Glutamatergic neuron (in vitro differentiated cells): Measurements from ENCODE around the gene SYNPO2L. TPM values are rescaled to one million over a fixed set of nuclear protein-coding genes. Genes with fewer than 3 reads are reported as not detected.
A peak's percentile ranks its signal among the peaks of the same experiment; 100 is the strongest.

ENCODE experiments used
- DNase-seq: peaks from one replicate; pipeline ENCODE4 v3.0.0; 2022
- H3K27ac Mint-ChIP-seq: one replicate; pipeline ENCODE4 v1.8.0; 2020; ENCODE audit warnings: mild to moderate bottlenecking, mixed read lengths, inconsistent platforms; ENCODE audit not compliant: unreplicated experiment
- H3K27me3 Mint-ChIP-seq: one replicate; pipeline ENCODE4 v1.8.0; 2020; ENCODE audit warnings: mild to moderate bottlenecking, moderate library complexity, mixed read lengths, inconsistent platforms; ENCODE audit not compliant: unreplicated experiment
- H3K36me3 Mint-ChIP-seq: one replicate; pipeline ENCODE4 v1.8.0; 2020; ENCODE audit warnings: mild to moderate bottlenecking, mixed read lengths, inconsistent platforms; ENCODE audit not compliant: unreplicated experiment
- H3K4me1 Mint-ChIP-seq: one replicate; pipeline ENCODE4 v1.8.0; 2020; ENCODE audit warnings: mild to moderate bottlenecking, low read depth, mixed read lengths, inconsistent platforms; ENCODE audit not compliant: unreplicated experiment
- H3K4me3 Mint-ChIP-seq: one replicate; pipeline ENCODE4 v1.8.0; 2020; ENCODE audit warnings: mild to moderate bottlenecking, mixed read lengths, inconsistent platforms; ENCODE audit not compliant: unreplicated experiment
- H3K9me3 Mint-ChIP-seq: one replicate; pipeline ENCODE4 v1.8.0; 2020; ENCODE audit warnings: mild to moderate bottlenecking, moderate library complexity, mixed read lengths, inconsistent platforms; ENCODE audit not compliant: unreplicated experiment
- CTCF ChIP-seq: fragments of 200-600 bp; sonication (generic); IDR thresholded peaks from one replicate; pipeline ENCODE4 v1.5.0; 2021; ENCODE audit not compliant: partially characterized antibody, unreplicated experiment
- total RNA-seq: library from RNA; stranded (reverse); fragmentation: NEBNext Ultra II Directional; extraction: Animal tissue kit (Norgen Biotek cat#: 25700); gene quantifications from one replicate; pipeline ENCODE4 v1.2.1, GENCODE V29; 2021; ENCODE audit not compliant: unreplicated experiment

SYNPO2L gene
- total RNA-seq, 1 donor from 2014 or later, result 0.42 TPM

- Mint-ChIP-seq H3K36me3 (no peaks in the 10 kb centered on the region), H3K9me3 (no peaks in the 10 kb centered on the region), H3K27ac (no peak overlapping the region), H3K4me3 (no peak overlapping the region), H3K4me1 (no peaks in the 10 kb centered on the region), H3K27me3 (peaks cover 2% of the 10 kb centered on the region)
- no peak for DNase-seq
- no peak for TF ChIP-seq CTCF
Measured at GRCh38 chr10:73629165-73629564, 26.7 kb downstream of the SYNPO2L start.

- no peaks in the 10 kb centered on the region for H3K36me3 Mint-ChIP-seq
- H3K27ac Mint-ChIP-seq, result no peak overlapping the region
- H3K4me3 Mint-ChIP-seq, result no peak overlapping the region
- DNase-seq, result no peak
- no peaks in the 10 kb centered on the region for H3K9me3 Mint-ChIP-seq
- no peak for TF ChIP-seq CTCF
- H3K4me1 Mint-ChIP-seq, result no peaks in the 10 kb centered on the region
- H3K27me3 Mint-ChIP-seq, result peaks cover 2% of the 10 kb centered on the region
Measured at GRCh38 chr10:73628405-73628804, 27.4 kb downstream of the SYNPO2L start.

- TF ChIP-seq CTCF, result no peak
- H3K4me1 Mint-ChIP-seq, result no peaks in the 10 kb centered on the region
- H3K27me3 Mint-ChIP-seq, result peaks cover 2% of the 10 kb centered on the region
- DNase-seq, result no peak
- no peaks in the 10 kb centered on the region for H3K9me3 Mint-ChIP-seq
- peak overlapping the region; percentile 100 for H3K4me3 Mint-ChIP-seq
- H3K27ac Mint-ChIP-seq, result no peak overlapping the region
- no peaks in the 10 kb centered on the region for H3K36me3 Mint-ChIP-seq
Measured at GRCh38 chr10:73627300-73627699, 28.5 kb downstream of the SYNPO2L start.

GRCh38 chr10:73625884-73626752, 29.7 kb downstream of the SYNPO2L start:
- Mint-ChIP-seq H3K27me3 (peaks cover 2% of the 10 kb centered on the region), H3K36me3 (no peaks in the 10 kb centered on the region), H3K9me3 (no peaks in the 10 kb centered on the region), H3K27ac (peak overlapping the region; percentile 99), H3K4me1 (no peaks in the 10 kb centered on the region), H3K4me3 (peak overlapping the region; percentile 100)
- TF ChIP-seq CTCF, result no peak
- peak; percentile 89 for DNase-seq

GRCh38 chr10:73625004-73625883, 30.6 kb downstream of the SYNPO2L start:
- Mint-ChIP-seq H3K9me3 (no peaks in the 10 kb centered on the region), H3K27me3 (peaks cover 2% of the 10 kb centered on the region), H3K36me3 (no peaks in the 10 kb centered on the region), H3K27ac (peak overlapping the region; percentile 81), H3K4me1 (no peaks in the 10 kb centered on the region), H3K4me3 (peak overlapping the region; percentile 100)
- peak; percentile 38 for DNase-seq
- TF ChIP-seq CTCF, result no peak
